Stimulated activated CD8-positive, alpha-beta memory T cell treated with anti-CD3 and anti-CD28 coated beads, Interleukin-2, amount 100 ng/mL, for 1 hour (primary cell): ENCODE measurements around the gene SLC50A1.

Source experiments
- DNase-seq, 2 donors: peaks; one replicate each; pipeline ENCODE4 v3.0.0-alpha.2; 2020; ENCODE audit warnings: low read depth in 2 of 2

The SLC50A1 gene, protein sequence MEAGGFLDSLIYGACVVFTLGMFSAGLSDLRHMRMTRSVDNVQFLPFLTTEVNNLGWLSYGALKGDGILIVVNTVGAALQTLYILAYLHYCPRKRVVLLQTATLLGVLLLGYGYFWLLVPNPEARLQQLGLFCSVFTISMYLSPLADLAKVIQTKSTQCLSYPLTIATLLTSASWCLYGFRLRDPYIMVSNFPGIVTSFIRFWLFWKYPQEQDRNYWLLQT

DNA sequence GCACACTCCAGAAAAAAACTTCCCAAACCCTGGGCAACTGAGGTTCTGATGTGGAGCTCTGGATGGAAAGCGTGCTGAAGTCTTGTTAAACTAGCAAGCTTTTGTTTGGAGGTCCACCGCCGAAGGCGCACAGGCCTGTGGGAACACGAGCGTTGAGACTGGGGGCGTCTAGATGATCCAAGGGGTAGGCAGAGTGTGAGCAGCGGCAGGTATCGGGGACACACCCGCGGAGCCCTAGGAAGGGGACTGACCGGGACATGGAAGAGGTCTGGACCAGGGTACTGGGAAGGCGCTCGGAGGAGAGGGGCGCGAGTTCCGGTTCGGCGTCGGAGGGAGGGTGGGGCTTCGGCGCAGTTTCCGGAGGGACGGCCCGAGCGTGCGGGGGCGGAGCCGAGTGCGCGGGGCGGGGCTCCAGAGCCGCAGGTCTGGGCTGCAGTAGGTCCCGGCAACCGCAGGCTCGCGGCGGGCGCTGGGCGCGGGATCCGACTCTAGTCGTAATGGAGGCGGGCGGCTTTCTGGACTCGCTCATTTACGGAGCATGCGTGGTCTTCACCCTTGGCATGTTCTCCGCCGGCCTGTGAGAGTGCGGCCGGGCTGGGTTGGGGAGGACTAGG lies at the start of gene SLC50A1:
Gene SLC50A1, plus strand, starts transcription at position 438 of the 614 bp plus-strand sequence. Its CDS starts 60 bp downstream, at position 498.
- DNase-seq = peak; percentile 82

DNA sequence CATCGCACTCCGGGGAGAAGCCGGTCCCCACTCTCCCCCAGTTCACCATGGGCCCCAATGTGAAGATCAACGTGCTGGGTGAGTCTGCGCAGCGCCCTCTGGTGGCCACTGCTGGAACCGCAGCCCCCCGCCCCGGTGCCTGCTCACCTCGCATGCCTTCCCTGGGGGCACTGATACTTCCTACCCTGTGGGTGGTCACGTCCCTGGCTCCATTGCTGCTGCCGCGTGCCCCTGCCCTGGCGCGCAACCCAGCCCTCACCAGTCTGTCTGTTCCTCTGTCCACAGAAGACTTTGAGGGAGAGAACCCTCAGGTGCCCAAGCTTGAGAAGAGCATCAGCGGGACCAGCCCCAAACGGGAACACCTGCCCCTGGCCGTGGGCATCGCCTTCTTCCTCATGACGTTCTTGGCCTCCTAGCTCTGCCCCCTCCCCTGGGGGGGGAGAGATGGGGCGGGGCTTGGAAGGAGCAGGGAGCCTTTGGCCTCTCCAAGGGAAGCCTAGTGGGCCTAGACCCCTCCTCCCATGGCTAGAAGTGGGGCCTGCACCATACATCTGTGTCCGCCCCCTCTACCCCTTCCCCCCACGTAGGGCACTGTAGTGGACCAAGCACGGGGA lies 49.4 kb upstream of the SLC50A1 start:
- DNase-seq = peak; percentile 66 to 68

DNA sequence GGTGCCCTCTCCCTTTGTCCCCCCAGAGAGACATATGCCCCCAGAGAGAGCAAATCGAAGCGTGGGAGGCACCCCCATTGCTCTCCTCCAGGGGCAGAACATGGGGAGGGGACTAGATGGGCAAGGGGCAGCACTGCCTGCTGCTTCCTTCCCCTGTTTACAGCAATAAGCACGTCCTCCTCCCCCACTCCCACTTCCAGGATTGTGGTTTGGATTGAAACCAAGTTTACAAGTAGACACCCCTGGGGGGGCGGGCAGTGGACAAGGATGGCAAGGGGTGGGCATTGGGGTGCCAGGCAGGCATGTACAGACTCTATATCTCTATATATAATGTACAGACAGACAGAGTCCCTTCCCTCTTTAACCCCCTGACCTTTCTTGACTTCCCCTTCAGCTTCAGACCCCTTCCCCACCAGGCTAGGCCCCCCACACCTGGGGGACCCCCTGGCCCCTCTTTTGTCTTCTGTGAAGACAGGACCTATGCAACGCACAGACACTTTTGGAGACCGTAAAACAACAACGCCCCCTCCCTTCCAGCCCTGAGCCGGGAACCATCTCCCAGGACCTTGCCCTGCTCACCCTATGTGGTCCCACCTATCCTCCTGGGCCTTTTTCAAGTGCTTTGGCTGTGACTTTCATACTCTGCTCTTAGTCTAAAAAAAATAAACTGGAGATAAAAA lies 48.7 kb upstream of the SLC50A1 start:
- no peak for DNase-seq

DNA sequence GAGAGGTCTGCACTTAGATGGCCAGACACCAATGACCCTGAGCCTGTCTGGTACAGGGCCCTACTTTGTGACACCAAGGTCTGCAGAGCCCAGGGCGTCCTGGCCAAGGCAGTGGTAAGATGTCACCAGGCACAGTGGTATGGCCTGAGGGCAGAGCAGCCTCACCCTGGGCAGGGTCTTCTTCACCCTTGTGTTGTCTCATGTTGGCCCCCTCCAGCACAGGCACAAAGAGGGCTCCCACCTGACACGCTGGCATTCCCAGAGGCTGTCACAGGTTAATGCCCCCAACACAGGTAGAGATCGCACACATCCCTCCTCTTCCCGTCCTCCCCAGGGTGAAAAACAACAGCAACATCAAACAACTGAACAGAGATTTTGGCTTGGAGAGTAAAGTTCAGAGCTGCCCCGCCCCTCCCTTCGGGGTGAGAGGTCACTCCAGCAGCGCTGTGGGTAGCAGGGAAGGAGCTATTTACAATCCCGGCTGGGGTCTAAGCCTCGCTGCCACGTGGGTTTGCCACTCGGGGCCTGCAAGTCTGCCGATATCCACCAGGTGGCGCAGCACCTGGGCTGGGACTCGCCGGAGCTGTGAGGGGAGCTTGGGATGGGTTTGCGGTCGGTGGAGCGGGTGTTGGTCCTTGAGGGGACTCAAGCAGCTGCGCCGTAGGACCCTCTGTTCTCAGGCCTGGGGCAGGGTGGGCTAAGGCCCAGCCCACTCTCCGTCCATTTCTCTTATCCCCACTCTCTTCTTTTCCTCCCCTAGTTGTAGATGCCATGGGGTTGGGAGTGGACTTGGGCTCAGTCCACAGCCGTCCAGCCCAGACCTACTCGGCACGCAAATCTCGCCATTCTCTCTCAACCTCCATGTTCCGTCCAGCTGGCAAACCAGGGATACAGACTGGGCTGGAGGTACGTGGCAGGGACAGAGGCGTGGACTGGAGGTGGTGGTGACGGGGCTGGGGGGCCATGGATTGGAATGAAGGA lies 44.3 kb upstream of the SLC50A1 start:
- peak; percentile 60 to 64 for DNase-seq

DNA sequence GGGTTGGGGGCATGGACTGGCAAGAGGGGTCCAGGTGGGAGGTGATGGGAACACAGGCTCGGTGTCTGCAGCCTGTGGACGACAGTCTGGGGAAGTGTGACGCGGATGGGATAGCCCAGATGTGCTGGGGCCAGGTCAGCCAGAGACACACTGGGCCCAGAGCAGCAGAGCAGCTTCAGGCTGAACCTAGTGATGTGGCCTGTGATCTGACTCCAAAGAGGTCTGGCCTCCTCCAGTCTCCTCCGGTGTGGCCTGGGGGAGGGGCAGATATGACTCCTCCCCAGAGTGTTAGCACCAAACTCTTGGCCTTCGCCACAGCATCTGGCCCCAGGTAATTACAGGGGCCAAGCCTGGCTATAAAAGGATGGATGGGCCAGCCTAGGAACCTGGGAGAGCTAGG lies 43.5 kb upstream of the SLC50A1 start:
- no peak for DNase-seq

DNA sequence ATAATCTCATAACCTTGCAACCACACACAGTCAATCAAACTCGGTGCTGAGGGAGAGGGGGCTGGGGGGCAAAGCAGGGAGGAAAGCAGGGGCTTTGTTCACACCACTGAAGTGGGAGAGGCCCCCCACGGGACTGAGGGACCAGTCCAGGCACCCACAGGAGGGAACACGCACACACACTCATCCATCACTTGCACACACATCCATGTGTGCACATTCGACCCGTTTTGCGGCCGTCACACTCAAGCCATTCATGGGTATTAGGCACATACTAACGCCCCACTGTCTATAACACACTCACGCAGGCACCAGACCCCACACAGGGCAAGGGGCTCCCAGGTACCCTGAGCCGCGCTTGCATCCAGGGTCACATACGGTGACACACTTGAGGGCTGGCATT lies 43.0 kb upstream of the SLC50A1 start:
- DNase-seq = no peak

DNA sequence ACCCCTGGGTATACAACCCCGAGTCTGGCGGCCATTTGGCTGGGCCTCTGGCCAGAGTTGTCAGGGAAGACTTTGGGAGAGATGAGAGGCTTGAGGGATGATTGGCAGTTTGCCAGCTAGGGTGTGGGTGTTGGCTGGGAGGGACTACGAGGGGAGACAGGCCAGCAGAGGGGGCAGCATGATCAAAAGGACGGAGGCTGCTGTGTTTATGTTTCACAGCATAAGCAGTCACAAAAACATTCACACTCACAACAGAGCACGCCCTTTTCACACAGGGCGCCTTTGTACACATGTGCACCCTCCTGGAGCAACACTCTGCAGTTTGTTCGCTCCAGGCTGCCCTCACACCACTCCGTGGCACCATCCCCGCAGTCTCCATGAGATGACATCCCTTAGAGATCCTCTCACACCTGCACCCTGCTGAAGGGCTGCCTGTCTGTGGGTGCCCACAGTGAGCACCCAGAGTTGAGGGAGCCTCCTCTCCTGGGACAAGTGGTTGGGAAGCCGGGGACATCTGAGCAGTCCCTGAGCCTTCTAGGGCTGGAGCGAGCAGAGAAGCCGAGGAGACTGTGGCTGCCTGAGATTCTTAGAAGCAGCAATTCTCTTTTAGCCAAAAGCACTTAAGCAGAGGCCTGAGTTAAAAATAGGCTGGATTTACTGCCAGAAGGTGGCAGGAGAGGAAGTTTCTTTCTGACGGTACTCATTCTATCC lies 41.6 kb upstream of the SLC50A1 start:
- no peak for DNase-seq

DNA sequence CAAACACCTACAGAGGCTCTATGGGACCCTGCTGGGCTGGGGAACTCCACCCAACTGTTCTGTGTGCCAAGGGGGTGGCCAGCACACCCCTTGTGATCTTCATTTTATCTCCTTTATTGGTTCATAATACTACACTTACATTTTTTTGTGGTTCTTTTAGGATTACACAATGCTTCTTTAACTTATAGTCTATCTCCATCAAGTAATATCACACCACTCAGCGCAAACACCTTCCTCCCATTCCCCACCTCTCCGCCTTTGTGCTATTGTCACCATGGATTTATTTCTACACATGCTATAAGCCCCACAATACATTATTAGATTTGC lies 41.1 kb upstream of the SLC50A1 start:
- DNase-seq = no peak

DNA sequence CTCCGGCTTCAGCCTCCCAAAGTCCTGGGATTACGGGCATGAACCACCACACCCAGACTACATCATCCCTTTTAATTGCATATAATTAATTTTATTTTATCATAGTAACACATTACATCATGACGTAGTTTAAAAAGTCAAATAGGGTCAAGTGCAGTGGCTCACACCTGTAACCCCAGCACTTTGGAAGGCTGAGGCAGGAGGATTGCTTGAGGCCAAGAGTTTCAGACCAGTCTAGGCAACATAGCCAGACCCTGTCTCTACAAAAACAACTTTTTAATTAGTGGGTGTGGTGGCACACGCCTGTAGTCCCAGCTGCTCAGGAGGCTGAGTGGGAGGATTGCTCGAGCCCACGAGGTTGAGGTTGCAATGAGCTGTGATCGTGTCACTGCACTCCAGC lies 36.3 kb upstream of the SLC50A1 start:
- no peak for DNase-seq

DNA sequence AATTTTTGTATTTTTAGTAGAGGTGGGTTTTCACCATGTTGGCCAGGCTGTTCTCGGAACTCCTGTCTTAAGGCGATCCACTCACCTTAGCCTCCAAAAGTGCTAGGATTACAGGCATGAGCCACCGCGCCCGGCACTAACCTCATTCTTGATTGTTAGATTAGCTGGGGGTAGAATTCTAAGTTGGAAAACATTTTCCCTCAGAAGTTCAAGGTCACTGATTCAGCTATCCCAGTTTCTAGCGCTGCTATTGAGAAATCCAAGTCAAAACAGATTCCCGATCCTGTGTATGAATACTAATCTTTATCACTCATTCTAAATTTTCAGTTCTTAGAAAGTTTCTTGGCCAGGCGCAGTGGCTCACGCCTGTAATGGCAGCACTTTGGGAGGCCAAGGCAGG lies 32.3 kb upstream of the SLC50A1 start:
- no peak for DNase-seq

DNA sequence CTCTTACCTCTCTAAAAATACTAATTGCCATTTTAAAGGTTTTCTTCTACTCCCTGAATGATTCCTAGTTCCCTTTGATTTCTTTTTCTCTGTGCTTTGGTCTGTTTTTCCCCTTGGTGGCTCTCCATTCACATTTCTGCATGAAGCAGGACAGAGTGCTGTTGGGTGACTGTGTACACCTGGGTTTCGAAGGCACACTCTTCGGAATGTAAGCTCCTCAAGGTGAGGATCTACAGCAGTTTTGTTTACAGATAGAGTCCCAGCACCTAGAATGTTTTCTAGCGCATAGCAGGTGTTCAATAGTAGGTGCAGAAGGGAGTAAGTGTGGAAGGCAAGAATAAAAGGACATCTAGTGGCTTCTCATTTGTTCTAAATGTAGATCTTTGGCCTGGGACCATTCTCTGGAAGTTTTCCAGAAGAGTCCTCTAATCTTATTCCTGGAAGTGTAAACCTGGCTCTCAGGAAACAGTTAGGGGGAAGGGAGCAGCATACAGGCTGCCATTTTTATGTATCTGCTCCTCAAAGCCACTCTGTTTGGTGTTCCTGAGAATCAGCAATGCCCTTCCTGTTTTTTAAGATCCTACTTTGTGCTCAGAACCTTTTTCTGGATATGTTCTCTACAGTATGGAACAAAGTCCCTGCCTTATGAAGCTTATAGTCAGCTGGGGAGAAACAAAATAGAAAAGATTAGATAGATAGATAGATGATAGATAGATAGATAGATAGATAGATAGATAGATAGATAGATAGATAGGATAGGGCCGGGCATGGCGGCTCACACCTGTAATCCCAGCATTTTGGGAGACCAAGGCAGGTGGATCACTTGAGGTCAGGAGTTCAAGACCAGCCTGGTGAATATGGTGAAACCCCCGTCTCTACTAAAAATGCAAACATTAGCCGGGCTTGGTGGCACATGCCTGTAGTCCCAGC lies 30.8 kb upstream of the SLC50A1 start:
- DNase-seq = no peak

DNA sequence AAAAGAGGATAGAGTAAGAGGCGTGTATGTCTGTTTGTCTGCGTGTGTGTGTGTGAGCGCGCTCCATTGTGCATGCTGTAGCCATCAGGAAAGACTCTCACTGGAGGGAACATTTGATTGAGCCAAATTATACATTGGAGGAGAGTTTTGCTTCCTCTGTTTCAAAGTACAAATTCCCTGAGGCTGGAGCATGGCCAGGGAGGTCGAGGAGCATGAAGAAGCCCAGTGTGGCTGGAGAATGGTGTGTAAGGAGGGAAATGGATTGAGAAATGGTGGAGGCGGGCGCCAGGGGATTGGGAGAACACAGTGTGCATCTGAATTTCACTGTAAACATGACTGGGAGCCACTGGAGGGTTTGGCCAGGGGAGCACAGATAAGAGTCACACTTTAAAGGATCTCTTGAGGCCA lies 30.0 kb upstream of the SLC50A1 start:
- DNase-seq = no peak

DNA sequence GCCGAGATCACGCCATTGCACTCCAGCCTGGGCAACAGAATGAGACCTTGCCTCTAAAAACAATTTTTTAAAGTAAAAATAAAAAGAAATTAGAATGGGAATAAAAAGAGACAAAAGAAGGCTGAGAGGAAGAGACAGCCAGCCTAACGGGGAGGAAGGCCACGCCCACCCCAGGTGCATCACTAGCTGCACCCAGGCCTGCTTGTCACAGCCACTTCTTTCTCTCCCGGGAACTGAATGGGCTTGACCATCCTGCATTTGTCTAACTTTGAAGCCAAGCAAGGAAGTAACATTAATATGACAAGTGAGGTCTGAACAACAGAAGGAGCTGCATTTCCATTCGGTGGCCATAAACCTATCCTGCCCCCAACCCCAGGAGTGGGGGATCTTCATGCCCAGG lies 28.8 kb upstream of the SLC50A1 start:
- DNase-seq = no peak

DNA sequence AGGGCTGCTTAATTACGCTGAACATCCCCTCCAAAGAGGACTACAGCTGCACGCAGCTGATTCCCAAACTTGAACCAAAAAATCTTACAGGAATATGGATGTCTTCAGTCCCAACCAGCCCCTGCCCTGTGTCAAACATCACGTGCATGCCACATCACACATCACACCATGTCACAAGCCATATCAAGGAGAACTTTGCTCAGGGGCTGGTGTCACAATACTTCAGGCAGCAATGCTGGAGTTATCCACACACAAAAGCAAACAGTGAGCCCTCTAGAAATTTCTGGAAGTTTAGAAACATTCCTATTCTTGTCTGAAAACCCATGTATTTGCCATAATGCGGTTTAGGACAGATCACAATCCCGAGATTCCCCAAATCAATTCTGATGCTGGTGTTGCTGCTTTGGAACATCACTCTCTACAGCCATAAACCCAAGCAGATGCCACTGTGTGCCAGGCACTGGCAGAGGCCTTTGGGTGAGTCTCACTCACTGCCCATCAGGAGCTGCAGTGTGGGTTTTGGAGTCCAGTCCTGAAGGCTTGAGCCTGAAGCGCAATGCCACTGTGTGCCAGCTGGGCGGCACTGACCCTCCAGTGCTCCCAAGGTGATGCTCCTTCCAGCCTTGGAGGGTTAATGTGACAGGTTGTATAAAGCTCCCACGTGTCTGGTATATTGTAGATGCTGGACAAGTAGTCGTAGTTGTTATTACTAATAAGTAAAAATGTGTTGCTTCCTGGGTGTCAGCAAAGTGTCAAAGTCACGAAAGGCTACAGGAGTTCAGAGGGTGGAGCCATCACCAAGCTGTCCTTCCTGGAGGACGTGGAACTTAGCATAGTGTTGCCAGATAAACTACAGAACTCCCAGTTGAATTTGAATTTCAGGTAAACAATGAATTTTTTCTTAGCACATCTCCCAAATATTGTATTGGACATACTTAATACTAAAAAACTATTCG lies 28.1 kb upstream of the SLC50A1 start:
- DNase-seq = no peak

DNA sequence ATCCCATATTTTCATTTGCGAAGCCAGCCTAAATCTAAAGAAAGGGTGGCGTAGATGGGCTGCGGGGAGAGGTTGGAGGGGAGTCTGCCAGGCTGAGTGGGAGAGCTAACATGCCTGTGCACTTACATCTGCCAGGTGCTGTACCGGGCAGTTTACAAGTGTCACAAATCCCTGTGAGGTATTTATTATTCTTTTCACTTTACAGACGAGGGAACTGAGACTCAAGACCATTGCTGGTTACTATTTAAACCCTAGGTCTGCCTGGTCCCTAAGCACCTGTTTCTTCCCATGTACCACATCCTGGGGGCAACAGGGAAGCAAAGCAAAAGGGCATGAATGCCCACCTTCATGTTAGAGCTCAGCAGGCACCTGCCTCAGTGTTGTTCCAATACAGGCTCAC lies 27.4 kb upstream of the SLC50A1 start:
- no peak for DNase-seq

DNA sequence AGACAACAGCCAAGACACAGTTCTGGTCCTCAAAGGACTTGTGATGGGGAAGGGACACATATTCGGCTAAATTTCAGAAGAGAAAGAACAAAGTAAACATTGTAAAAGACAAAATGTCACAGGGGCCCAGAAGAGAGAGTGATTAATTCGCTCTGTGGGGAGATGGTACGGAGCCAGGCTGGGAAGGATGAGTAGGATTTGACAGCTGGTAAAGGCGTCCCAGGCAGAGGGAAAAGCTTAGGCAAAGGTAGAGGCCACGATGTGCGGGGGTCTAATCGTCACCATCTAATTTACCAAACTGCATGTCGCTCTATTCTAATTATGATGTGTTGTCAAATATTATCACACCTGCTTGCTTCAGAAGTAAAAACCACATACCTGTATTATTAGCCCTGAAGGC lies 25.3 kb upstream of the SLC50A1 start:
- no peak for DNase-seq

DNA sequence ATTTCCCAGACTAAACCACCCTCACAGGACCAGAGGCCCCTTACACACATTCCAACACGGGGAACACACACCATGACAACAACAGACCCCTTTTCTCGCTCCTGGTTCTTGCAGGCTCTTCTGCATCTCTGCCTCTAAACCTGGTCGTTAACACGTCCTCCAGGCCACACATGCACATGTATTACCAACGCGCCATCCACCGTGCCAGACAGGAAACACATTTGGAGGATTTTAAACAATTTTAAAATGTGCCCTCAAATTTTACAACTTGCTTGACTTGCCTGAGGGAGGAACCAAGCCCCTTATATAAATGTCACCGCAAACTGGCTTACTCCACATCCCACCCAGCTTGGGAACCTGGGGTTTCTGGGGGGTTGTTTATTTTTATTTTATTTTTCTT lies 24.8 kb upstream of the SLC50A1 start:
- DNase-seq = no peak

DNA sequence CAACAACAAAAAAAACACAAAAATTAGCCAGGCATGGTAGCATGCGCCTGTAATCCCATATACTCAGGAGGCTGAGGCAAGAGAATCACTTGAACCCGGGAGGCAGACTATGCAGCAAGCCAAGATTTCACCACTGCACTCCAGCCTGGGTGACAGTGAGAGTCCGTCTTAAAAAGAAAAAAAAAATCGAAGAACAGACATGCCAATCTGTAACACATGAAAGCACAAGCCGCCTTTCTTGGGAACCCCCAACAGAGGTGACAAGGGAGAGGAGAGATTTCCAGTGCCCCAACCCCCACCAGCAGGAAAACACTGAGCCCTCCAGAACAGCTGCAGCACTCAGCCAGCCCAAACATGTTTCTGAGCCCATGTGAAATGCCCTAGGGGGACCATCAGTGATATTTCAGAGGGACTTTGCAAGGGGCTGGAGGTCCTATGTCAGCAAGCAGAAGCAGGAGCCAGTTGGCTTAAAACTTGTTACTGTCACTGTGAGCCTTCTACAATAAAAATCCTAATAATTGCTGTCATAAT lies 22.1 kb upstream of the SLC50A1 start:
- DNase-seq = no peak
